ENCODE measurements around the gene PTPN3. TPM values are rescaled to one million over a fixed set of nuclear protein-coding genes. Genes with fewer than 3 reads are reported as not detected.
"Not testable (repeated sequence)": the region's sequence is repeated elsewhere in the genome, so short reads cannot be mapped to it uniquely, and the experiment has no call there.

PTPN3 gene
- polyA plus RNA-seq, 1 donor = 37.5 TPM

DNA sequence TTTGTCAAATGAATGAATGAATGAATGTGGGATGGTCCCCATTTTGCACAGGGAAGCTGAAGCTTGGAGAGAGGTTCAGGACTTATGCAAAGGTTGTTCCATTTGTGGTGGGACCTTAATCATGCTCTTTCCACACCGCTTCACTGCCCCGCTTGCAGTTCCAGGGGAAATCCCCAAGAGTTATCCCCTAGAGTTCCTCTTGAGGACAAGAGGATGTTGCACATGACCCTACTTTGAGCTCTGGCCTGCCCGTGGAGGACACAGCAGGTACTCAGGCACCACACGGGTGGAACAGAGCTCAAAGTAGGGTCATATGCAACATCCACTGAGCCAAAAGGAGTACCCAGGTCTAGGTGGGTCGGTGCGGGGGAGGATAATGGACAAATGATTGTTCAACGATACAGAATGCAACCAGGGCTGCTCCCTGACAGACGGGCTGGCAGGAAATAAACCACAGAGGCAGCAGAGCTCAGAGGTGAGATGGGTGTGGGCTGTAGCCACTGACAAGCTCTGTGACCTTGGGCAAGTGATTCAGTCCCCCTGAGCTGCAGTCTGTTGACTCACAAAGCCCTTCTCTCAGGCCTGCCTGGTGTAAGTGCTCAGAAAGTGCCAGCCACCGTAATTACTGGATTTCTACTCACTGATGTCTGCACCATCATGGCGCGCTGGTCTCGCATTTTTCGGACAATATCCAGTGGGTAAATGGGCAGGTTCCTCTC, 116.9 kb downstream of the PTPN3 start:
- WGBS (ENCODE audit: insufficient coverage, low lambda C conversion rate) = no CpG with 5 or more reads among the region's 13 CpGs
- Histone ChIP-seq H3K9me3 (ENCODE audit: control insufficient read depth, low read depth, low read length) (no peaks in the 10 kb centered on the region), H3K27ac (ENCODE audit: low read length) (no peak overlapping the region), H3K27me3 (ENCODE audit: control insufficient read depth, insufficient read depth, low read length) (no peaks in the 10 kb centered on the region), H3K4me3 (ENCODE audit: low read length) (no peak overlapping the region), H3K4me1 (ENCODE audit: control insufficient read depth, insufficient read depth, low read length) (no peaks in the 10 kb centered on the region), H3K36me3 (ENCODE audit: control insufficient read depth, insufficient read depth, low read length) (peaks cover 80% of the 10 kb centered on the region)
- DNase-seq = no peak

DNA sequence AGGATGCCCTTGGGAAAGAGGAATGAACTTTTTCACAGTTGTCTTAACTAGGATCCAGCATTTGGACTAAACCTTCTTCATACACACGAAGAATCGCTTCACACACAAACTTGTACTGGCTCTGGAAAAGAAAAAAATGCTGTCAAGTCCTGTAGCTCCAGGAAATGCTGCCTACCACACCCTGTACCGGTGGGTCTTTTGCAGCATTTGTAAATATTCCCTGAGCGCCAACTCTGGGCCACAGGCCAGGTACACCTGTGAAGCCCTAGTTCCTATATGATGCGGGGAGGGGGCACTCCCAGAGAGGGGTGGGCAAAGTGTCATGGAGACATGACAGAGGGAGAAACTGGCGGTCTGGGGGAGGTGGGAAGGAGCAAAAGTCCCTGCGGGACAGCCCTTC, 118.6 kb downstream of the PTPN3 start:
- DNase-seq = no peak
- no peak overlapping the region for H3K4me3 ChIP-seq (ENCODE audit: low read length)
- no peaks in the 10 kb centered on the region for H3K27me3 ChIP-seq (ENCODE audit: control insufficient read depth, insufficient read depth, low read length)
- peaks cover 67% of the 10 kb centered on the region for H3K36me3 ChIP-seq (ENCODE audit: control insufficient read depth, insufficient read depth, low read length)
- H3K9me3 ChIP-seq (ENCODE audit: control insufficient read depth, low read depth, low read length) = no peaks in the 10 kb centered on the region
- no CpG with 5 or more reads among the region's 7 CpGs for WGBS (ENCODE audit: insufficient coverage, low lambda C conversion rate)
- H3K27ac ChIP-seq (ENCODE audit: low read length) = no peak overlapping the region
- H3K4me1 ChIP-seq (ENCODE audit: control insufficient read depth, insufficient read depth, low read length) = no peaks in the 10 kb centered on the region

DNA sequence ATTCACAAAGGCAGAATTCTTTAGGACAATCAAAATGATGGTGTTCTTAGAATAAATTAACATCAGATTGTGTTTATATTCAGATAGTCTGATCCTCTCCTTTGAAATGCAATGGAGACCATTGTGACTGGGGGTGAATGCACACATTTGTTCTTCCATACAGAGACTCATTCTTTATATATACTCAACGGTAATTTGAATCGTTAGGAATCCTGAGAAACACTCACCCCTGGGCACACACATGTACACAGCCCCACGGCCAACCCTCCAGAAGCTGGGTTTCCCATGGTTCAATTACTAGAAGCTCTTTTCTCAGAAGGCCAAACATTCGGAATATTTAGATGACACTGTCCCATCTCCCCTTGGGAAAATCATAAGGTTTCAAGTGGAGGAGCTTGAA, 119.8 kb downstream of the PTPN3 start:
- WGBS (ENCODE audit: insufficient coverage, low lambda C conversion rate) = no CpG with 5 or more reads among the region's 4 CpGs
- peaks cover 55% of the 10 kb centered on the region for H3K36me3 ChIP-seq (ENCODE audit: control insufficient read depth, insufficient read depth, low read length)
- no peak for DNase-seq

DNA sequence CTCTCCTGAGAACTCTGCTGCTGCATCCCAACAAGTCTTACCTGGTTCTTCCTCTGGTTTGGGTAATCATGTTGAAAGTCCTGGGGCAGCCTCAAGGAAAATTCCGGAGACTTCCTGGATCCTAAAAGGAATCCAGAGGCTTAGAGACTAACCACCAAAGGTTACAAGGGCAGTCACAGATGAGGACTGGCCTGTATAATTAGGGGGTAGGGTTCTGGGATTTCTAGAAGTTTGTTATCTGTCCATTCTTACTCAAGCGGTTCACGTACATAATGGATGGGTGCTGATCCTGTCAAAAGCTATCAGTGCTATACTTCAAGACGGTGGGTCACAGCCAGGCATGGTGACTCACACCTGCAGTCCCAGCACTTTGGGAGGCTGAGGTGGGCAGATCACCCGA, 125.9 kb downstream of the PTPN3 start:
- Histone ChIP-seq H3K36me3 (ENCODE audit: control insufficient read depth, insufficient read depth, low read length) (no peaks in the 10 kb centered on the region), H3K27ac (ENCODE audit: low read length) (no peak overlapping the region), H3K4me1 (ENCODE audit: control insufficient read depth, insufficient read depth, low read length) (peaks cover 3% of the 10 kb centered on the region), H3K4me3 (ENCODE audit: low read length) (no peak overlapping the region), H3K9me3 (ENCODE audit: control insufficient read depth, low read depth, low read length) (peaks cover 4% of the 10 kb centered on the region), H3K27me3 (ENCODE audit: control insufficient read depth, insufficient read depth, low read length) (no peaks in the 10 kb centered on the region)
- no CpG with 5 or more reads among the region's 5 CpGs for WGBS (ENCODE audit: insufficient coverage, low lambda C conversion rate)
- DNase-seq = no peak

More for the DNA sequence above, 119.8 kb downstream of the PTPN3 start:
- H3K27ac ChIP-seq (ENCODE audit: low read length) = no peak overlapping the region
- H3K27me3 ChIP-seq (ENCODE audit: control insufficient read depth, insufficient read depth, low read length) = no peaks in the 10 kb centered on the region
- H3K4me3 ChIP-seq (ENCODE audit: low read length) = no peak overlapping the region
- no peaks in the 10 kb centered on the region for H3K4me1 ChIP-seq (ENCODE audit: control insufficient read depth, insufficient read depth, low read length)
- H3K9me3 ChIP-seq (ENCODE audit: control insufficient read depth, low read depth, low read length) = no peaks in the 10 kb centered on the region

DNA sequence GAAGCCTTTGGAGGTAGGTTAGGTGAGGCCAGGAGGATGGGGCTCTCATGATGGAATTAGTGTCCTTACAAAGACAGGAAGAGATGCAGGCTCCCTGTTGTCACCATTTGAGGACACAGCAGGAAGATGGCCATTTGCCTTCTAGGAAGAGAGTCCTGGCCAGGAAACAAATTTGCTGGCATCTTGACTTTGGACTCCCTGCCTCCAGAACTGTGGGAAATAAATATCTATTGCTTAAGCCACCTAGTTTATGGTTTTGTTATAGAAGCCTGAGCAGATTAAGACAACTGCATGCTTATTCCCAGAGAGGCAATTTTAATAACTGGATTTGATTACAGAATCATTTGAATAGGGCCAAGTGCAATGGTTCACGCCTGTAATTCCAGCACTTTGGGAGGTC, 126.7 kb downstream of the PTPN3 start:
- Histone ChIP-seq H3K27ac (ENCODE audit: low read length) (no peak overlapping the region), H3K9me3 (ENCODE audit: control insufficient read depth, low read depth, low read length) (peaks cover 4% of the 10 kb centered on the region), H3K4me1 (ENCODE audit: control insufficient read depth, insufficient read depth, low read length) (peaks cover 3% of the 10 kb centered on the region), H3K36me3 (ENCODE audit: control insufficient read depth, insufficient read depth, low read length) (no peaks in the 10 kb centered on the region), H3K4me3 (ENCODE audit: low read length) (no peak overlapping the region), H3K27me3 (ENCODE audit: control insufficient read depth, insufficient read depth, low read length) (no peaks in the 10 kb centered on the region)
- DNase-seq = peak in 1 of 2 donors; percentile 43
- WGBS (ENCODE audit: insufficient coverage, low lambda C conversion rate) = no CpG with 5 or more reads among the region's 1 CpG

DNA sequence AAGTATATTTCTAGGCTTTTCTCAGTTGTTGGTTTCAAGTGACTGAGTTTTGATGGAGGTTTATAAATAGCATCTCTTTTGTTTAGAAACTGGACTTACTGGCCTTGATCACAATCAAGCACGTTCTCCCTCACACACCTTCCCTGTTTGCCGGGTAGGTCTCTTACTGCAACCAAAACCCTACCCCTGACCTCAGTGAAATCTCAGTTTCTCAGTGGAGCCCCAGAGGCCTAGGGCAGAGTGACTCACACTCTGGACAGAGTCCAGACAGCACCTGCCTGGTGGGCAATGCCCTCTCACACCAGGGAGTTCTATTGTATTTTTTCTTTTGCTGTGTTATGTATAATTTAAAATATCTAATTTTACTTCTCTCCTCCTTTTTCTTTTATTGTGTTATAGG, 128.8 kb downstream of the PTPN3 start:
- H3K27ac ChIP-seq (ENCODE audit: low read length) = peak overlapping the region; percentile 63
- no CpG with 5 or more reads among the region's 2 CpGs for WGBS (ENCODE audit: insufficient coverage, low lambda C conversion rate)
- peak; percentile 71 to 78 for DNase-seq

DNA sequence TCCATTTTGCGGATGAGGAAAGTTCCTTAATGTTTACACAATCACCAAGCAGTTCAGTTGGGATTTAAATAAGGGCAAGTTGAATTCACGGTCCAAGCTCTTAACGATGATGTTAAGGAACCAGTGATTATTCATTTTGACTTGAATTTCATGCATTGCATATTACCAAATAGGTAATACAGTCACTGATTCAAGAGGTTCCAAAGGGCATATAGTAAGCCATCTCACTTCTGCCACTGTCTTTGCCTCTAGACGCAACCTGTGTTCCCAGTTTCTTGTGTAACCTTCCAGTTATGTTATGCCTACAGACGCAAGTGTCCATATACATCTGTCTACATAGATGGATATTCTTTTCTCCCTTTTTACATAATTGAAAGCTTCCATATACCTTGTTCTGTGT, 137.3 kb downstream of the PTPN3 start:
- DNase-seq = peak; percentile 57 to 76
- Histone ChIP-seq H3K4me3 (ENCODE audit: low read length) (no peak overlapping the region), H3K36me3 (ENCODE audit: control insufficient read depth, insufficient read depth, low read length) (no peaks in the 10 kb centered on the region), H3K27me3 (ENCODE audit: control insufficient read depth, insufficient read depth, low read length) (no peaks in the 10 kb centered on the region), H3K9me3 (ENCODE audit: control insufficient read depth, low read depth, low read length) (no peaks in the 10 kb centered on the region), H3K4me1 (ENCODE audit: control insufficient read depth, insufficient read depth, low read length) (peaks cover 13% of the 10 kb centered on the region), H3K27ac (ENCODE audit: low read length) (peak overlapping the region; percentile 82)
- no CpG with 5 or more reads among the region's 5 CpGs for WGBS (ENCODE audit: insufficient coverage, low lambda C conversion rate)

More for the DNA sequence above, 128.8 kb downstream of the PTPN3 start:
- H3K4me3 ChIP-seq (ENCODE audit: low read length) = no peak overlapping the region
- H3K9me3 ChIP-seq (ENCODE audit: control insufficient read depth, low read depth, low read length) = peaks cover 4% of the 10 kb centered on the region
- no peaks in the 10 kb centered on the region for H3K36me3 ChIP-seq (ENCODE audit: control insufficient read depth, insufficient read depth, low read length)
- H3K27me3 ChIP-seq (ENCODE audit: control insufficient read depth, insufficient read depth, low read length) = no peaks in the 10 kb centered on the region
- peaks cover 3% of the 10 kb centered on the region for H3K4me1 ChIP-seq (ENCODE audit: control insufficient read depth, insufficient read depth, low read length)

DNA sequence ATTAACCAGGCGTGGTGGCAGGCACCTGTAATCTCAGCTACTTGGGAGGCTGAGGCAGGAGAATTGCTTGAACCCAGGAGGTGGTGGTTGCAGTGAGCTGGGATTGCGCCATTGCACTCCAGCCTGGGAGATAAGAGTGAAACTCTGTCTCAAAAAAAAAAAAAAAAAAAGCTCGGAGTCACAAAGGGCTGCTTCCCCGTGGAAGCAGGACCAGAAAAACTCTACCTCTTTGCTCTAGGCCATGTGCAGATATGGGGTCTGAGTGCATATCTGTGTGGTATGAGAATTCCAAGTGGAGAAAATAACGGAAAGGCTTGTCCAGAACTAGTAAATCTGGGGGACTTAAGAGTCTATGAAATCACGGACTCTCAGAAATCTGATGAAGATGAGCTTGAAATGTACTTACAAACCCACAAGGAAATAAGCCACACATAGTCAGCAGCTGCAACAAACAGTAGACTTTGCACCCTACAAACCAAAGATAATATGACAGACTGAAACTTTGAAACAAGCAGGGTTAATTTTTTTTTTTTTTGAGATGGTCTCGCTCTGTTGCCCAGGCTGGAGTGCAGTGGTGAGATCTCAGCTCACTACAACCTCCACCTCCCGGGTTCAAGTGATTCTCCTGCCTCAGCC, 139.0 kb downstream of the PTPN3 start:
- DNase-seq = peak; percentile 77 to 91
- Histone ChIP-seq H3K4me1 (ENCODE audit: control insufficient read depth, insufficient read depth, low read length) (peaks cover 13% of the 10 kb centered on the region), H3K27ac (ENCODE audit: low read length) (peak overlapping the region; percentile 82)
- WGBS (ENCODE audit: insufficient coverage, low lambda C conversion rate) = no CpG with 5 or more reads among the region's 8 CpGs
- not testable (repeated sequence) for H3K4me3 ChIP-seq (ENCODE audit: low read length); H3K9me3 ChIP-seq (ENCODE audit: control insufficient read depth, low read depth, low read length); H3K27me3 ChIP-seq (ENCODE audit: control insufficient read depth, insufficient read depth, low read length); H3K36me3 ChIP-seq (ENCODE audit: control insufficient read depth, insufficient read depth, low read length)

DNA sequence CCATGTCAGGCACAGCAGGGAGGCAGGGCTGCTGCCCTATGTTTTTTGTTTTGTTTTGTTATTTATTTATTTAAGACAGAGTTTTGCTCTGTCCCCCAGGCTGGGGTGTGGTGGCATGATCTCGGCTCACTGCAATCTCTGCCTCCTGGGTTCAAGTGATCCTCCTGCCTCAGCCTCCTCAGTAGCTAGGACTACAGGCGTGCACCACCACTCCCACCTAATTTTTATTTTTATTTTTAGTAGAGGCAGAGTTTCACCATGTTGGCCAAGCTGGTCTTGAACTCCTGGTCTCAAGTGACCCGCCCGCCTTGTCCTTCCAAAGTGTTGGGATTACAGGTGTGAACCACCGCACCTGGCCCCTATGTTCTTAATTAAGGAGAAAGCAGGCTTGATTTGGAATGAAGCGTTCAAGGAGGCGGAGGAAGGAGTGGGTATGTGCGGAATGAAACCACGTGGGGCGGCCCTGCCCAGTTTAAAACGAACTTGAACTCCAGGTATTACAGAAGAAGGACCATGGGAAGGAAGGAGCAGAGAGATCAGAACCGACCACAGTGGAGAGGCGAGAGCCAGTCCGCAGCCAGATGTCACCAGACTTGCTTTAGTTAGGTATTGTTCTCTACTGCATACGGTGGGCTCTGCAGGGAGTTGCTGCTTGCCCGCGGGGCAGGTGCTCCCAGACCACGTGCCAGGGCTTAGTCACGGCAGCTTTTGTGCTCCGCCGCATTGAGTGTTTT, 142.4 kb downstream of the PTPN3 start:
- WGBS (ENCODE audit: insufficient coverage, low lambda C conversion rate) = no CpG with 5 or more reads among the region's 21 CpGs
- no peak for DNase-seq
- Histone ChIP-seq H3K36me3 (ENCODE audit: control insufficient read depth, insufficient read depth, low read length) (no peaks in the 10 kb centered on the region), H3K4me1 (ENCODE audit: control insufficient read depth, insufficient read depth, low read length) (peaks cover 11% of the 10 kb centered on the region), H3K9me3 (ENCODE audit: control insufficient read depth, low read depth, low read length) (no peaks in the 10 kb centered on the region), H3K27ac (ENCODE audit: low read length) (no peak overlapping the region), H3K4me3 (ENCODE audit: low read length) (no peak overlapping the region), H3K27me3 (ENCODE audit: control insufficient read depth, insufficient read depth, low read length) (no peaks in the 10 kb centered on the region)

DNA sequence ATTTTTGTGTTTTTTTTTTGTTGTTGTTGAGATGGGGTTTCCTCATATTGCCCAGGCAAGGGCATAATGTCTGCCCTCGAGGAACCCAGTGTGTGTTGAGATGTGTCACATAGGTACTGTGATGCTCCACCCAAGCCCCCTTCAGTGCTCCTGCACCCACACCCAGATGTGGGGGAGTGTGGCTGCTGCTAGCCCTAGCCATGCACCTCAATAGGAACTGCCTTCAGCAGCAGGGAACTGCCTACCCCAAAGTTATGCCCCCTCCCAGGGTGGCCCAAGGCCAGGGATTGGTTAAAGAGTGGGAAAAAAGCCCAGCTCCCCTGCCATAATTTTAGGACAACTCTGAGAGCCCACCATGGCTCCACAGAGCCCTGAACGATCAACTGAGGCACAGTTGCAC, 143.9 kb downstream of the PTPN3 start:
- H3K27ac ChIP-seq (ENCODE audit: low read length) = no peak overlapping the region
- DNase-seq = no peak
- H3K27me3 ChIP-seq (ENCODE audit: control insufficient read depth, insufficient read depth, low read length) = no peaks in the 10 kb centered on the region
- no peaks in the 10 kb centered on the region for H3K9me3 ChIP-seq (ENCODE audit: control insufficient read depth, low read depth, low read length)
- H3K36me3 ChIP-seq (ENCODE audit: control insufficient read depth, insufficient read depth, low read length) = no peaks in the 10 kb centered on the region
- no peak overlapping the region for H3K4me3 ChIP-seq (ENCODE audit: low read length)
- WGBS (ENCODE audit: insufficient coverage, low lambda C conversion rate) = no CpG with 5 or more reads among the region's 2 CpGs
- peaks cover 6% of the 10 kb centered on the region for H3K4me1 ChIP-seq (ENCODE audit: control insufficient read depth, insufficient read depth, low read length)

Data from large intestine (tissue), 3 donors.